ENCODE data around the gene EFHC2. TPM values are rescaled to one million over a fixed set of nuclear protein-coding genes. Genes with fewer than 3 reads are reported as not detected.

The EFHC2 gene
- total RNA-seq, 1 experiment from 2014 or later = not detected

- in situ Hi-C loops (cut with HindIII; ENCODE audit: low pct_unique_long_range_greater_than_20kb, low sequenced_read_pairs) = no loop called here
- DNase-seq (ENCODE audit: low read depth) = no peak
Observed at GRCh38 chrX:44178274-44179053, 165.0 kb downstream of the EFHC2 start.

- in situ Hi-C loops (cut with HindIII; ENCODE audit: low pct_unique_long_range_greater_than_20kb, low sequenced_read_pairs) = no loop called here
- no peak for DNase-seq (ENCODE audit: low read depth)
Observed at GRCh38 chrX:44175455-44175854, 168.0 kb downstream of the EFHC2 start.

GRCh38 chrX:44174061-44174460, 169.4 kb downstream of the EFHC2 start:
- DNase-seq (ENCODE audit: low read depth) = no peak
- in situ Hi-C loops (cut with HindIII; ENCODE audit: low pct_unique_long_range_greater_than_20kb, low sequenced_read_pairs) = no loop called here

GRCh38 chrX:44173219-44173618, 170.3 kb downstream of the EFHC2 start:
- in situ Hi-C loops (cut with HindIII; ENCODE audit: low pct_unique_long_range_greater_than_20kb, low sequenced_read_pairs) = no loop called here
- DNase-seq (ENCODE audit: low read depth) = no peak

GRCh38 chrX:44167116-44167515, 176.4 kb downstream of the EFHC2 start:
- in situ Hi-C loops (cut with HindIII; ENCODE audit: low pct_unique_long_range_greater_than_20kb, low sequenced_read_pairs) = no loop called here
- no peak for DNase-seq (ENCODE audit: low read depth)

- in situ Hi-C loops (cut with HindIII; ENCODE audit: low pct_unique_long_range_greater_than_20kb, low sequenced_read_pairs) = no loop called here
Observed at GRCh38 chrX:44162964-44163475, 180.5 kb downstream of the EFHC2 start.

GRCh38 chrX:44157858-44158257, 185.6 kb downstream of the EFHC2 start:
- DNase-seq (ENCODE audit: low read depth) = no peak

More at GRCh38 chrX:44162964-44163475, 180.5 kb downstream of the EFHC2 start:
- no peak for DNase-seq (ENCODE audit: low read depth)

GRCh38 chrX:44157283-44157682, 186.2 kb downstream of the EFHC2 start:
- in situ Hi-C loops (cut with HindIII; ENCODE audit: low pct_unique_long_range_greater_than_20kb, low sequenced_read_pairs) = no loop called here
- DNase-seq (ENCODE audit: low read depth) = no peak

More at GRCh38 chrX:44157858-44158257, 185.6 kb downstream of the EFHC2 start:
- in situ Hi-C loops (cut with HindIII; ENCODE audit: low pct_unique_long_range_greater_than_20kb, low sequenced_read_pairs) = no loop called here

GRCh38 chrX:44156726-44157125, 186.7 kb downstream of the EFHC2 start:
- no peak for DNase-seq (ENCODE audit: low read depth)
- in situ Hi-C loops (cut with HindIII; ENCODE audit: low pct_unique_long_range_greater_than_20kb, low sequenced_read_pairs) = no loop called here

- no peak for DNase-seq (ENCODE audit: low read depth)
- in situ Hi-C loops (cut with HindIII; ENCODE audit: low pct_unique_long_range_greater_than_20kb, low sequenced_read_pairs) = no loop called here
Observed at GRCh38 chrX:44155126-44155525, 188.3 kb downstream of the EFHC2 start.

- in situ Hi-C loops (cut with HindIII; ENCODE audit: low pct_unique_long_range_greater_than_20kb, low sequenced_read_pairs) = no loop called here
- no peak for DNase-seq (ENCODE audit: low read depth)
Observed at GRCh38 chrX:44152852-44153251, 190.6 kb downstream of the EFHC2 start.

GRCh38 chrX:44147130-44147529, 196.3 kb downstream of the EFHC2 start:
- DNase-seq (ENCODE audit: low read depth) = no peak
- in situ Hi-C loops (cut with HindIII; ENCODE audit: low pct_unique_long_range_greater_than_20kb, low sequenced_read_pairs) = no loop called here

- DNase-seq (ENCODE audit: low read depth) = no peak
- in situ Hi-C loops (cut with HindIII; ENCODE audit: low pct_unique_long_range_greater_than_20kb, low sequenced_read_pairs) = no loop called here
Observed at GRCh38 chrX:44144177-44144945, 199.1 kb downstream of the EFHC2 start.

GRCh38 chrX:44143061-44143602, 200.3 kb downstream of the EFHC2 start:
- DNase-seq (ENCODE audit: low read depth) = no peak
- in situ Hi-C loops (cut with HindIII; ENCODE audit: low pct_unique_long_range_greater_than_20kb, low sequenced_read_pairs) = no loop called here

- DNase-seq (ENCODE audit: low read depth) = no peak
- in situ Hi-C loops (cut with HindIII; ENCODE audit: low pct_unique_long_range_greater_than_20kb, low sequenced_read_pairs) = no loop called here
Observed at GRCh38 chrX:44130189-44130588, 213.3 kb downstream of the EFHC2 start.

- in situ Hi-C loops (cut with HindIII; ENCODE audit: low pct_unique_long_range_greater_than_20kb, low sequenced_read_pairs) = no loop called here
- no peak for DNase-seq (ENCODE audit: low read depth)
Observed at GRCh38 chrX:44113337-44113736, 230.1 kb downstream of the EFHC2 start.

- in situ Hi-C loops (cut with HindIII; ENCODE audit: low pct_unique_long_range_greater_than_20kb, low sequenced_read_pairs) = no loop called here
- DNase-seq (ENCODE audit: low read depth) = no peak
Observed at GRCh38 chrX:44106864-44107263, 236.6 kb downstream of the EFHC2 start.

GRCh38 chrX:44105228-44105913, 238.1 kb downstream of the EFHC2 start:
- in situ Hi-C loops (cut with HindIII; ENCODE audit: low pct_unique_long_range_greater_than_20kb, low sequenced_read_pairs) = no loop called here
- DNase-seq (ENCODE audit: low read depth) = no peak
